HG03469 (cell line): ENCODE results near the gene EPHB2.

Source experiments
- ATAC-seq: cut with Tn5 transposase; IDR thresholded peaks from one replicate; pipeline ENCODE4 v1.9.1; 2021; ENCODE audit warnings: mild to moderate bottlenecking, moderate library complexity, moderate number of reproducible peaks; ENCODE audit not compliant: unreplicated experiment

Gene EPHB2

GRCh38 chr1:22777388-22778057 is 66.9 kb downstream of the EPHB2 start:
- no peak for ATAC-seq

- no peak for ATAC-seq
Measured at GRCh38 chr1:22778408-22778807, 67.8 kb downstream of the EPHB2 start.

DNA sequence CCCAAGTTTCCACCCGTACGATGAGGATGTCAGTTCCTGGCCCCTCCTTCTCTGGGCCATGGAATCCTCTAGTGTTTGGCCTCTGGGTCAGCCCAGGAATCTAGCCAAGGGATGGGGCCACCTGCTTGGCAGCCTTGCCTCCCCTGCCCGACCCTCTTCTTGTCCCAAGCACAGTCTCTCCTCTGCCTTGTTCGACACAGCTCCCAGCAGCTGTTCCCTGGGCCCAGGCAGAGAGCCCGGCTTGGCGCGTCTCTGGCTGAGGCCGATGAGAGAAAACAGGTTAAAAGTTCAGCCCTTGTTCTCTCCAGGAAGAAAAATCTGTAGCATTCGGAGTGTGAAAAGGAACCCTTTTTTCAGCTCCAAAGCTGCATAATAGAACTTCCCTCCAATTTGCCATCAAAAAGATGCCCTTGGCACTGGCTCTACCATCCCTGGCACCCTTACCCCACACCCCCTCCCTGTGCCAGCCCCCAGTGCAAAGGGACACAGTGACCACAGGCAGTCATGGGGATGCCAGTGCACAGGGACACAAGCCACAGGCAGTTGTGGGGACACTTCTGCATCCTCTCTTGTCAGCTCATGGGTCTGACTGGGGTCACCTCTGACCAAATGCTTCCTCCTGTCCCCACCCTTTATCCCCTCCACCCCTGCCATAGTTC is 68.4 kb downstream of the EPHB2 start:
- ATAC-seq = no peak

- no peak for ATAC-seq
Measured at GRCh38 chr1:22780696-22781095, 70.1 kb downstream of the EPHB2 start.

GRCh38 chr1:22781483-22781882 is 70.8 kb downstream of the EPHB2 start:
- no peak for ATAC-seq

GRCh38 chr1:22782406-22782805 is 71.8 kb downstream of the EPHB2 start:
- ATAC-seq = no peak

DNA sequence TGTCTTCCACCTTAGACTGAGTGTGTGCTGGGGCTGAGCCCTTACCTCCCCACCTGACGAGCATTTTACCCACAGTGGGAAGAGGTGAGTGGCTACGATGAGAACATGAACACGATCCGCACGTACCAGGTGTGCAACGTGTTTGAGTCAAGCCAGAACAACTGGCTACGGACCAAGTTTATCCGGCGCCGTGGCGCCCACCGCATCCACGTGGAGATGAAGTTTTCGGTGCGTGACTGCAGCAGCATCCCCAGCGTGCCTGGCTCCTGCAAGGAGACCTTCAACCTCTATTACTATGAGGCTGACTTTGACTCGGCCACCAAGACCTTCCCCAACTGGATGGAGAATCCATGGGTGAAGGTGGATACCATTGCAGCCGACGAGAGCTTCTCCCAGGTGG is 73.7 kb downstream of the EPHB2 start:
- no peak for ATAC-seq

DNA sequence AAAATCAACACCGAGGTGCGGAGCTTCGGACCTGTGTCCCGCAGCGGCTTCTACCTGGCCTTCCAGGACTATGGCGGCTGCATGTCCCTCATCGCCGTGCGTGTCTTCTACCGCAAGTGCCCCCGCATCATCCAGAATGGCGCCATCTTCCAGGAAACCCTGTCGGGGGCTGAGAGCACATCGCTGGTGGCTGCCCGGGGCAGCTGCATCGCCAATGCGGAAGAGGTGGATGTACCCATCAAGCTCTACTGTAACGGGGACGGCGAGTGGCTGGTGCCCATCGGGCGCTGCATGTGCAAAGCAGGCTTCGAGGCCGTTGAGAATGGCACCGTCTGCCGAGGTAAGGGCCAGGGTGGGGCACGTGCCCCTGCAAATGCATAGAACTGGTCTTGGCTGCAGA is 74.1 kb downstream of the EPHB2 start:
- ATAC-seq = no peak

DNA sequence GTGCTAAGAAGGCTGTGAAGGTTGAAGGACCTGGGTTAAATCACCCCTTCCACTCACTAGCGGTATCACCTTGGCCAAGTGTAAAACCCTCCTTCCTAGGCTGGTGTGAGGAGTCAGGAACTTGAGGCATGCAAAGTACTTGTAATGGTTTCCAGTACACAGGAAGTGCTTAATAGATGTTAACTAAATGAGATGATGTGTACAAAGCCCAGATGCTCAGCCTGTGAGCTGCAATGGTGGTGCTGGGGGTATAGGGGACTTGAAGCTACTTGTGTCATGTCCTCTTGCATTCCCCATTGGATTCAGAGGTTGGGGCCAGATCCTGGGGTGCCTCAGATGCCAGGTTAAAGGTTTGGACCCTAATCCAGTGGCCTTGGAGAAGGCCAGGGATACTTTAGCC is 75.5 kb downstream of the EPHB2 start:
- ATAC-seq = no peak

DNA sequence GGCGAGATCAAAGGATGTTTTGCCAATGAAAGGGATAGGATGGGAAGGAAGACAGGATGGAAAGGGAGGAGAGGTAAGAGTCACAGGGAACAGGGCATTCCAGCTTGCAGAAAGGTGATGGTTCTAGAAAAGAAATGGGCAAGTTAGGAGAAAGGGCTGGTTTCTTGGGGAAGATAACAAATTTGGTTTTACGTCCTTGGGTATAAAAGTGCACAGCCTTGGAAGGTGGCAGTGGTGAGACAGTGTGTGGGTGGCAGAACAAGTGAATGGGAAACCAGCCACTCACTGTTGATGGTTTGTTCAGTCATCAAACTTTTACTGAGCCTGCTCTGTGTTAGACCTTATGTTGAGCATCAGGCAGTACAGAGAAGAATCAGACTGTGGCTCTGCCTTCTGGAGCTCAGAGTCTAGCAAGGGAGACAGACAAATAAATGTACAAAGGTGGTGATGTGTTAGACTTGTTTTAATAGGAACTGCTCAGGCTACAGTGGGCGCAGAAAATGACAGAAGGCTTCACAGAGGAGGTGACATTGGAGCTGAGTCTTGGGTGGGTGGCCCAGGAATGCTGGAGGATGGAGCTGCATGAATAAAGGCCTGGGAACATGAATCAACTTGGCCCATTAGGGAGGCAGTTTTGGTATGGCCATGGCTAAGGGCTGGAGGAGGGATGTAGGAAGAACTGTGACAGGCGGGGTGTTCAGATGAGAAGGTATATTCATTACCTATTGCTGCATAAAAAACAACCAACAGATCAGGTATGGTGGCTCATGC is 76.3 kb downstream of the EPHB2 start:
- no peak for ATAC-seq

DNA sequence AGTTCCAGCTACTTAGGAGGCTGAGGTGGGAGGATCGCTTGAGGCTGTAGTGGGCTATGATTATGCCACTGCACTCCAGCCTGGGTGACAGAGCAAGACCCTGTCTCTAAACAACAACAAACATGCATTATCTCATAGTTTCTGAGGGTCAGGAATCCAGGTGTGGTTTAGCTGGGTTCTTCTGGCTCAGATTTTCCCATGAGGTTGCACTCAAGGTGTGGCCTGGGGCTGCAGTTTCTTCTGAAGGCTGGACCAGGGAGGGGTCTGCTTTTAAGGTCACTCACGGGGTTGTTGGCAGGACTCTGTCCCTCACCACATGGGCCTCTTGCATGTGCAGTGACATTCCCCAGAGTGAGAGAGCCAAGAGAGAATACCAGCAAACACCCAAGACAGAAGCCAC is 77.0 kb downstream of the EPHB2 start:
- no peak for ATAC-seq

DNA sequence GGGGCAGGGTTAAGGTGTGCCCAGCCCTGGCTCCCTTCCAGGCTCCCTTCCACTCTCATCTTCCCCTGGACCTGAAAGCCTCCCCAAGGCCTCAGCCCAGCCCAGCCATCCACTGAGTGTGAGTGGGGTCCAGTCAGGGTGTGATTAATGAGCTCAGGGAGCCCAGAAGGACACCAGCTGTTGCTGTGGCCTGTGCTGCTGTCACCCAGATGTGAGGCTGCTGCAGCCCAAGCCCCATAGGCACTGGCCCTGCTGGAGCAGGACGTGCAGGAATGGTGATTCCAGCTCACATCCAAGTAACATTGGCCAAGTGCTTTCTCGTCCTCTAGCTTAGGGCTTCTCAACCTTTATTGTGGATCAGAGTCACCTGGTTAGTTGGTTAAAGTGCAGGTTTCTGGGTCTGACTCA is 77.6 kb downstream of the EPHB2 start:
- no peak for ATAC-seq

GRCh38 chr1:22789356-22789994 is 78.8 kb downstream of the EPHB2 start:
- ATAC-seq = no peak

GRCh38 chr1:22790232-22791008 is 79.8 kb downstream of the EPHB2 start:
- ATAC-seq = no peak

GRCh38 chr1:22791831-22792347 is 81.2 kb downstream of the EPHB2 start:
- ATAC-seq = no peak

- ATAC-seq = no peak
Measured at GRCh38 chr1:22792396-22793160, 81.9 kb downstream of the EPHB2 start.

GRCh38 chr1:22793647-22794046 is 83.0 kb downstream of the EPHB2 start:
- ATAC-seq = no peak

DNA sequence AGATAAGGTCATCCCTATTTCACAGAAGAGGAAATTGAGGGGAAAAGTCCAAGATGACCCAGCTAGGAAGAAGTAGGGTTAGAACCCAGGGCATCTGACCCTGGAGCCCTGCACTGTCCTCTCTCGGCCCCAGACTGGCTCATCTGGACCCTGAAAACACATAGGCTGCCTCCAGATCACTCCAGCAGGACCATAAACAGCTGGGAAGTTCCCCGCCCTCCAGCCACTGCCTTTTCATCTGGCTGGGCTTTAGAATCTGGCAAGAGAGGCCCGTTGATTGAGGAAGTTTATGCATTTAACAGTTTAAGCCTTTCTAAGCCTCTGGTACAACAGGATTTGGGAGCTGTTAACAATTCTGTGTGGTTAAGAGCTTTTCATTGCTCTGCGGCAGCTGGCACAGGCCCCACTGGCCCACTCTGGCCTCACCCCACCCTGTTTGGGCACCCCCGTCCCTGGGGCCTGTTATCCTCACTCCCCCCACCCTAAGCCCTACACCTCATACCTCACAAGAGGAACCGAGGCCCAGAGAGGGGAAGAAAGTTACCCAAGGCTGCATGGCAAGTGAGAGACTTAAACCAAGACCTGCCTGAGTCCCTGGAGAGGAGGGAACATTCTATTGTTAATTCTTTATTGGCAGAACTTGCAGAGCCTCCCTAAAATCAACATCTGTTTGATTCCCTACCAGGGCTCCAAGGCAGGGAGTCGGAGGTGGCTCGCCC is 84.2 kb downstream of the EPHB2 start:
- ATAC-seq = no peak

DNA sequence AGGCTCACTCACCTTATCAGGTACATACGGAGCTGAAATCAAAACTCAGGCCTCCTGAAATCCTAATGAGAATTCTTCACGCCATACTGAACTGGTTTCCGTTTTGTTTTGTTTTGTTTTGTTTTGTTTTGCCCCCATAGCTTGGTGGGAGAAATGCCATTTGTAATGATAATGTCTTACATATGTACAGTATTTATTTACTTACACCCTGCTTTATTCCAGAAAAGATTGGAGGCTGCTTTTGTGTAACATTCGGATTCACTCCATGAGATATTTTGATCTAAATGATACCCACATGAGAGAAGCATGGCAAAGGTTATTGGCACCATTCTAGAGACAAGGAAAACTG is 84.7 kb downstream of the EPHB2 start:
- ATAC-seq = no peak
